Skin of body (tissue), 2 donors: Measurements from ENCODE around the gene NT5DC1. TPM values are rescaled to one million over a fixed set of nuclear protein-coding genes. Genes with fewer than 3 reads are reported as not detected.
"Not testable (repeated sequence)": the region's sequence is repeated elsewhere in the genome, so short reads cannot be mapped to it uniquely, and the experiment has no call there.

Experiments used
- DNase-seq: peaks from one replicate; lab custom pipeline; 2025; lab: John Stamatoyannopoulos, UW
- total RNA-seq: library from RNA; depleted of rRNA; stranded (reverse); fragments of >200 nt; gene quantifications from one replicate; pipeline ENCODE4 v1.2.3, GENCODE V29; 2014

NT5DC1 gene
- total RNA-seq, 1 donor from 2014 or later, result 9.0 TPM

DNA sequence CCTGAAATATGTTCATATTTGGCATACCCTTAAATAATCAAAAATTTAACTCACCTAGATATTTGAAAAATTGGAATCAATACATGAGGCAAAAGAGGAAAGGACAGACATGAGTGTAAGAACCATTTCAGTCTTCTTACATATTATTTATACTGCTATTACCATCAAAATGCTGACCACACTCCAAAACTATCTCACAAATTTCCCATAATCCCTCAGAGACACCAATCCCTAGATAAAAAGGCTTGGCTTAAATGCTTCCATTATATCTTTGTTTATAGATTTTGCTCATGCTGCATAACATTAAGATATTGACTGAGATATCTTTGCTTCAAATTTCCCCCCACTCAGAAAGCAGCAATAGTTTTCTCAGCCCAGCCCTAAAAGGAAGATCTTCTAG lies 11.7 kb upstream of the NT5DC1 start:
- no peak for DNase-seq

- no peak for DNase-seq
These were observed 10.4 kb upstream of the NT5DC1 start for GRCh38 chr6:116090251-116090650.

- DNase-seq, result no peak
These were observed 6.6 kb upstream of the NT5DC1 start for GRCh38 chr6:116094041-116094440.

DNA sequence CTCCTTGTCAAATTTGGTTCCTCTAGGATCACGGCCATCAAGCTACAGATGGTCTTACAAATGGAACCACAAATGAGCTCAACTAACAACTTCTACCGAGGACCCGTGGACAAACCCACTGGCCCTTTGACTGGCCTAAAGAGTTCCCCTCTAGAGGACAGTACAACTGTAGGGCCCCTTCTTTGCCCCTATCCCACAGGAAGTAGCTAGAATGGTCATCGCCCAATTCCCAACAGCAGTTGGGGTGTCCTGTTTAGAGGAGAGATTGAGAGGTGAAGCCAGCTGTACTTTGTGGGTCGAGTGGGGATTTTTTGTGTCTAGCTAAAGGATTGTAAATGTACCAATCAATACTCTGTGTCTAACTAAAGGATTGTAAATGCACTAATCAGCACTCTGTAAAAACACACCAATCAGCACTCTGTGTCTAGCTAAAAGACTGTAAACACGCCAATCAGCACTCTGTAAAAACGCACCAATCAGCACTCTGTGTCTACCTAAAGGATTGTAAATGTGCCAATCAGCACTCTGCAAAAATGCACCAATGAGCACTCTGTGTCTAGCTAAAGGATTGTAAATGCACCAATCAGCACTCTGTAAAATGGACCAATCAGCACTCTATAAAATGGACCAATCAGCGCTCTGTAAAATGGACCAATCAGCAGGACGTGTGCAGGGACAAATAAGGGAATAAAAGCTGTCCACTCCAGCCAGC lies 4.4 kb upstream of the NT5DC1 start:
- not testable (repeated sequence) for DNase-seq

DNA sequence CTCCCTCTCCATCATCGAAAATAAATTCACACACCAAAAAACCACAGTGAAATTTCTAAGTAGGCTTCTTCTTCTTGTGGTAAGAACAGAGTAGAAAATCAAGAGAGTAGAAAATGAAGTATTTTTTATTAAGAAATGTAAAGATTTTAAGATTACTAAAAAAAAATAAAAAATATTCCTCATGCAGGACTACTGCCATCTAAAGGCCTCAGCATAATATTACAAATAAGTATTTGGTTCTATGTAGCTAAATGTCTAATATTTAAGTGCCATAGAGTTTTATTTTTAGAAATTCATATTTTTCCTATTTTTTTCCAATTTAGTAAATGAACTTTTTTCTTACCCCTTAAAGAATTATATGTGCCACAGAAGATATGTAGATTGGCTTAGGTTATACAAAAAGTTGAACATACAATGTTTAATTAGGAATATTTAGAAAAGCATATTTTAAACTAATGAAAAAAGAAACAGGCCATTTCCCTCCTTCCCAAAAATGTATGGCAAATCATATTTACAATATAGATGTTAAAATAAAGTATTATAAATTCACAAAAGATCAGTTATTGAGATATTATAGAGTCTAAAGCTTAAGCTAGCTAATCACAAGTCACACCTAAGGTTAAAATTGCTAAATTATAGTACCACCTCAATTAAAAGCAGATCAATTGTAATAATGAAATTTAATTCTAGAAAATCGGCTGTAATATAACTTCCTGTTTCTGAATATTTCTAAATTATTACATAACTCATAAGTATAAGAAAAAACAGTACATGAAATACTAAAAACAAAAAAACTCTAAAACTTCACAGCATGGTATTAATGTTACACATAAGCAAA lies 3.5 kb upstream of the NT5DC1 start:
- no peak for DNase-seq

- no peak for DNase-seq
These were observed 1.6 kb upstream of the NT5DC1 start for GRCh38 chr6:116099036-116099435.

- peak; percentile 53 for DNase-seq
These were observed 657 bp downstream of the NT5DC1 start for GRCh38 chr6:116101302-116101718.

DNA sequence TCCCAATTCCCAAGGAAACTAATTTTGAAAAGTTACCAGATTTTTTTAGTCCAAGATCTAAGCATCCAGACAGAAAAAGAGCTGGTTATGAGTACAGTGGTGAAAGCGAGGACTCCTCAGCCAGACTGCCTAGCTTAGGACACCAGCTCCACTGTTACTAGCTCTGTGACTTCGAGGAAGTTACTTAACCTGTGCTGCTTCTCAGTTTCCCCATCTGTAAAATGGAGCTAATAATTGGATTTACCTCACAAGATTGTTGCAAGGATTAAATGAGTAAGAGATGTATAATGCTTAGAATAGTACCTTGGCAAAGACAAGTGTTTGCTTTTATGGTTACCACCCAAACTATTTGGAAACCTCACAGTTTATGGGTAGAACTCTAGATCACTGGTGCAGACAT lies 1.1 kb downstream of the NT5DC1 start:
- peak; percentile 9 for DNase-seq

DNA sequence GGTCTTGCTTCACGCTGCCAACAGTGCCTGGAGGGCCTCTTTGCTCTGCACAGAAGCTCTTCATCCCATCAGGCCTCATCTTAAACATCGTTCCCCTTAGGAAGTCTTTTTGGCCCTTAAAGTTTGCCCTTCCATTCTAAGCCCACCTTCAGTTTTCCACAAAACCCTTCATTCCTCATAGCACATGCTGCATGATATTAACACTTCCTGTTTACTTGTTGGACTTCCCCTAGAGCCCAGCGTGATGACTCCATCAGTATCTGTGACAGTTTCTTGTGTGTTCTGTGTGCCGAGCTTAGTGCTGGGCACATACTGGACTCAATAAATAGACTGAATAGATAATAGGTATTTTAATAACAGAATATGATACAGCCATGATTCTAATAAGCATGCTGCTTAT lies 2.2 kb downstream of the NT5DC1 start:
- DNase-seq, result no peak

DNA sequence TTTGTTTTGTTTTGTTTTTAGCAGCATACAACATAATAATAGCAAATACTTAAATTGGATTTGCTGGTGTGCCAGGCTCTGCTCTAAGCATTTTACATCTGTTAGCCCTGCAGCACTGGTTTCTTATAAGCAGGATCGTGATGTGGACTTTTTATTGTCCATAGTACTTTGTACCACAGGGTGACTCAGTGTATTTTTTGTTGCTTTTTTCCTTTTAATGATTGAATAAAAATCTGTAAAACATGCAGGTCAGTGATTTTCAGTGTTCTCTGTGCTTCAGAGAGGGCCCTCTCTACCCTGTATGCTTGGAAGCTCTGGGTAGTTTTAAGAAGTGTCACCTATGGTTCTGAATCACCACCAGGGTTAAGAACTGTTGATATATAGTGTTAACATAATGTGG lies 4.0 kb downstream of the NT5DC1 start:
- no peak for DNase-seq

DNA sequence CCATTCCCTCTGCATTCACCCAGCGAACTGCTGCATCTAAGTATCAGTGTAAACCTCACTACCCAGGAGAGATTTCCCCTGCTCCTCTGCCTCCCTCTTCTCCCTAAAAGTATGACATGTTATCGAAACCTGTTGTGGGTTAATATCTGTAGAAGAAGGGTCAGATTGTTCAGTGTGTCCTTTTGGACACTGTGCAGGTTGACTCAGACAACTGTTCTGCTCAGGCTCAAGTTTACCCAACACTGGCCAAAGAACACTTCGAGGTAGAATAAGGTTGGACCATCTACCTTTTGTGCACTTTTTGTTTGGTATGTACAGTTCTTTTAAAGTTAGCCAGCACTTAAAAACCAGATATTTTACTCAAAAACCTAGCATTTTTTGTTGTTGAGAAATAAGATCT lies 4.6 kb downstream of the NT5DC1 start:
- no peak for DNase-seq

GRCh38 chr6:116106146-116106545 lies 5.5 kb downstream of the NT5DC1 start:
- no peak for DNase-seq

GRCh38 chr6:116108836-116109235 lies 8.2 kb downstream of the NT5DC1 start:
- DNase-seq, result no peak

DNA sequence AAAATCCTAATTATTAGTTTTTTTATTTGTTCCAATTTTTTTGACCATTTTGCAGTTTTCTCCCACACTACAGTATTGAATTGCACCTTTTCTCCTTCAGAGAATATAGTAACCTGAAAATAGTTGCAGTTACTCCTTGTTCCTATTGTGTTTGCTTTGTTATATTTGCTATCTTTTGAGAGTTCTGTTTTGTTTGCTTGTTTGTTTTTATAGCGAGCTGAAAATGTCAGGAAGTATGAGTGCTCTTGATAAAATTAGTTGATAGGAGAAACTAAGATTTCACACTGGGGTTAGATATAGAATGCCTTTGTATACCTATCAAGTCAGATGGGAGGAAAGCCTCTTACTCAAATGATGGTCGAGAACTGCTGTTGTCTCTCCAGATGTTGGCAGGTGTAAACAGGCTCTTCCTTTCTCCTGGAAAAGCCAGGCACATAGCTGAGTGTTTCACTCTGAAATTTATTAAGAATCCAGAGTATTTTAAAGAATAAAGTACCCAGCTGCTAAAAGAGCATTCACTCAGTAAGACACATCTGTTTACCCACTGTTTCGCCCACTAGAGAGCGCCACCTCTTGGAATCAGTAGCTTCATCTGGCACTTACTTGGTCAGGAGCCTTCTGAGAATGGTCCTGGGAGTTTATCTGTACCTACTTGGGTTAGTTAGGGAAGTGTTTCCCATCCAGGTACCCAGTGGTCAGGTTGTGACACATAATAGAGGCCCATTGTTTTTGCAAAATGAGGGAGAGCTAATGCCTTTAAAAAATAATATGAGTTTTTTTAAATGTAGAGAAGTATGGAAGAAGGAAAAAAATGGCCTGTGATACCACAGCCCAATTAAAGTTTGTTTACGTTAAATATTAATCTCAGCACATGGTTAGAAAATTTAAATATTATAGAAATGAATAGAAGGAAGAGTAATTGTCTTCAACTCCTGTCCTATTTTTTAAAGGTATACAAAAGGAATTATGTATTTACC lies 11.2 kb downstream of the NT5DC1 start:
- DNase-seq, result no peak

- no peak for DNase-seq
These were observed 12.7 kb downstream of the NT5DC1 start for GRCh38 chr6:116113386-116113785.

- no peak for DNase-seq
These were observed 15.1 kb downstream of the NT5DC1 start for GRCh38 chr6:116115781-116116180.

- DNase-seq, result no peak
These were observed 18.0 kb downstream of the NT5DC1 start for GRCh38 chr6:116118608-116119007.

- DNase-seq, result no peak
These were observed 19.8 kb downstream of the NT5DC1 start for GRCh38 chr6:116120430-116120829.

- no peak for DNase-seq
These were observed 25.4 kb downstream of the NT5DC1 start, which contains the start of gene COL10A1 for GRCh38 chr6:116126032-116126431. TSS of gene COL10A1 (minus strand) at chr6:116126132. CDS start at chr6:116125492, 640 bp downstream.

DNA sequence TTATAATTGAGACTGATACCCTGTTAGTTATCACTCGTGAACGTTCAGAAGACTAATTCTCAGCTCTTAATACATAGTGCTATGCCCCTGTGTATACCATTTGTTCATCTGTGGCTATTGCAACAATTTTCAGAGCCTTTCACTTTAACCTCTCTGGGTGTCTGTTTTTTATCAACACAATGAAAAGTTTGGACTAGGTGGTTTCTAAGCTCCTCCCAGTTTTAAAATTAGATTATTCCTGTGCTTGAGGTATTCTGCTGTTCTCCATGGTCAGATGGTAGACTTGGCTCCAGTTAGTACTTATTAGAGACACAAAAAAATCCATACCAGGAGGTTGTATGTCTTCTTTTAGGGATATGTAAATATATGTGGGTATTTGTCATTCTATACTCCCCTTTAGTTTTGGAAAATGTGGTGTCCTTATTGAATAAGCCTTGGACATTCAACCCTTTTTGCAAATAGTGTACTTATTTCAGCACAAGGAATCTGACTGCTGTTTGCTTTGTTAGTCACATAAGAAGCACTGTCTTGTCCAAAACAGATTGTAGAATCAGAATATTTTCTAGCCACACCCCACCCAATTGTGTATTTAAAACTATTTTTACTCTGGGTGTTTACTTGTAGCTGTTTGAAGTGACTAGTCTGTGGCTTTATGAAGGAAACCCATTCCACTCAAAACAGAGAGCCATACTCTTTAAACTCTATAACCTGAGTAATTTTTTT lies 27.3 kb downstream of the NT5DC1 start:
- no peak for DNase-seq

GRCh38 chr6:116133453-116133852 lies 32.8 kb downstream of the NT5DC1 start:
- DNase-seq, result no peak
